K562 (cell line): ENCODE data around the gene LCE7A.

Experiments used
- MIER1 ChIP-seq: fragments of 450-650 bp; IDR thresholded peaks from 2 replicates; pipeline ENCODE4 v1.6.1; 2016; ENCODE audit warnings: antibody characterized with exemption, mild to moderate bottlenecking, low read depth
- NR3C1 ChIP-seq: sonication (generic); formaldehyde crosslinking; IDR thresholded peaks from 2 replicates; pipeline ENCODE4 v1.8.1; 2022; ENCODE audit warnings: missing genetic modification reagents
- TOE1 ChIP-seq, 2 experiments: fragments of 450-650 bp in 1 of 2; sonication (generic) in 1 of 2; formaldehyde crosslinking in 1 of 2; IDR thresholded peaks; 2 replicates each; pipeline versions ENCODE4 v1.7.1 to v1.8.0; 2016 to 2022; ENCODE audit warnings: borderline replicate concordance in 2 of 2, mild to moderate bottlenecking in 2 of 2, antibody characterized with exemption in 1 of 2, inconsistent platforms in 1 of 2, low read depth in 1 of 2, missing genetic modification reagents in 1 of 2, moderate library complexity in 1 of 2
- ZNF316 ChIP-seq: fragments of 450-650 bp; IDR thresholded peaks from 2 replicates; pipeline ENCODE4 v1.6.1; 2016
- TF ChIP-seq, protein P1 (sequence below), 3 experiments: IDR thresholded peaks in 2 of 3; conservative IDR thresholded peaks in 1 of 3; 2 replicates each; pipeline ENCODE4 v1.5.1; 2011 to 2012; ENCODE audit warnings: low read length in 3 of 3, mild to moderate bottlenecking in 3 of 3, control low read depth in 2 of 3, improper control_type of control experiment in 1 of 3, inconsistent platforms in 1 of 3, low read depth in 1 of 3, mixed read lengths in 1 of 3, moderate library complexity in 1 of 3; ENCODE audit not compliant: insufficient read depth in 2 of 3
- TF ChIP-seq, protein P2 (sequence below): sonication (generic); formaldehyde crosslinking; IDR thresholded peaks from 2 replicates; pipeline ENCODE4 v1.9.0; 2022; ENCODE audit warnings: mild to moderate bottlenecking, missing genetic modification reagents

DNA sequence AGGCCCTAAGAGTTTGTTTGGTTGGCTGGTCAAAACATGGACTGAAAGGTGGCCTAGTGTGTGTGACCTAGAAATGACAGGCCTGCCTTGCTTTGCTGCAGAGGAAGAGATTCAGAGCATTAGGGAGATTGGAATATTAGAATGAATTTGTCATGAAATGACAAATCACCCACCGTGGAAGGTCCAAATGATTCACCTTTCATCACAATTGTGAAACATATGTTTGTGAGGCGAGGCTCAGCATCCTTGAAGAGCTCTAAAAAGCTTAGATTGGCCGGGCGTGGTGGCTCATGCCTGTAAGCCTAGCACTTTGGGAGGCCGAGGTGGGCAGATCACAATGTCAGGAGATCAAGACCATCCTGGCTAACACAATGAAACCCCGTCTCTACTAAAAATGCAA lies 42.5 kb upstream of the LCE7A start:
- no peak for TF ChIP-seq MIER1
- no peak for TF ChIP-seq NR3C1 (CRISPR knock-in tag)
- TF ChIP-seq ZNF316 = no peak
- TF ChIP-seq, protein P1, sequence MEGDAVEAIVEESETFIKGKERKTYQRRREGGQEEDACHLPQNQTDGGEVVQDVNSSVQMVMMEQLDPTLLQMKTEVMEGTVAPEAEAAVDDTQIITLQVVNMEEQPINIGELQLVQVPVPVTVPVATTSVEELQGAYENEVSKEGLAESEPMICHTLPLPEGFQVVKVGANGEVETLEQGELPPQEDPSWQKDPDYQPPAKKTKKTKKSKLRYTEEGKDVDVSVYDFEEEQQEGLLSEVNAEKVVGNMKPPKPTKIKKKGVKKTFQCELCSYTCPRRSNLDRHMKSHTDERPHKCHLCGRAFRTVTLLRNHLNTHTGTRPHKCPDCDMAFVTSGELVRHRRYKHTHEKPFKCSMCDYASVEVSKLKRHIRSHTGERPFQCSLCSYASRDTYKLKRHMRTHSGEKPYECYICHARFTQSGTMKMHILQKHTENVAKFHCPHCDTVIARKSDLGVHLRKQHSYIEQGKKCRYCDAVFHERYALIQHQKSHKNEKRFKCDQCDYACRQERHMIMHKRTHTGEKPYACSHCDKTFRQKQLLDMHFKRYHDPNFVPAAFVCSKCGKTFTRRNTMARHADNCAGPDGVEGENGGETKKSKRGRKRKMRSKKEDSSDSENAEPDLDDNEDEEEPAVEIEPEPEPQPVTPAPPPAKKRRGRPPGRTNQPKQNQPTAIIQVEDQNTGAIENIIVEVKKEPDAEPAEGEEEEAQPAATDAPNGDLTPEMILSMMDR (IDR thresholded peaks at IDR 0.05 in 2 of 3, conservative IDR thresholded peaks at IDR 0.05 in 1 of 3; ENCODE audit: insufficient read depth in 2 of 3, low read depth in 1 of 3, low read length in 3 of 3) = no peak
- TF ChIP-seq TOE1 (IDR thresholded peaks at IDR 0.05; ENCODE audit: borderline replicate concordance) = no peak
- no peak for TF ChIP-seq TOE1 (CRISPR knock-in tag; IDR thresholded peaks at IDR 0.05; ENCODE audit: borderline replicate concordance, low read depth)
- TF ChIP-seq, protein P2, sequence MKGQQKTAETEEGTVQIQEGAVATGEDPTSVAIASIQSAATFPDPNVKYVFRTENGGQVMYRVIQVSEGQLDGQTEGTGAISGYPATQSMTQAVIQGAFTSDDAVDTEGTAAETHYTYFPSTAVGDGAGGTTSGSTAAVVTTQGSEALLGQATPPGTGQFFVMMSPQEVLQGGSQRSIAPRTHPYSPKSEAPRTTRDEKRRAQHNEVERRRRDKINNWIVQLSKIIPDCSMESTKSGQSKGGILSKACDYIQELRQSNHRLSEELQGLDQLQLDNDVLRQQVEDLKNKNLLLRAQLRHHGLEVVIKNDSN (CRISPR knock-in tag) = no peak
